ENCODE results near the gene BORCS8.

DNA sequence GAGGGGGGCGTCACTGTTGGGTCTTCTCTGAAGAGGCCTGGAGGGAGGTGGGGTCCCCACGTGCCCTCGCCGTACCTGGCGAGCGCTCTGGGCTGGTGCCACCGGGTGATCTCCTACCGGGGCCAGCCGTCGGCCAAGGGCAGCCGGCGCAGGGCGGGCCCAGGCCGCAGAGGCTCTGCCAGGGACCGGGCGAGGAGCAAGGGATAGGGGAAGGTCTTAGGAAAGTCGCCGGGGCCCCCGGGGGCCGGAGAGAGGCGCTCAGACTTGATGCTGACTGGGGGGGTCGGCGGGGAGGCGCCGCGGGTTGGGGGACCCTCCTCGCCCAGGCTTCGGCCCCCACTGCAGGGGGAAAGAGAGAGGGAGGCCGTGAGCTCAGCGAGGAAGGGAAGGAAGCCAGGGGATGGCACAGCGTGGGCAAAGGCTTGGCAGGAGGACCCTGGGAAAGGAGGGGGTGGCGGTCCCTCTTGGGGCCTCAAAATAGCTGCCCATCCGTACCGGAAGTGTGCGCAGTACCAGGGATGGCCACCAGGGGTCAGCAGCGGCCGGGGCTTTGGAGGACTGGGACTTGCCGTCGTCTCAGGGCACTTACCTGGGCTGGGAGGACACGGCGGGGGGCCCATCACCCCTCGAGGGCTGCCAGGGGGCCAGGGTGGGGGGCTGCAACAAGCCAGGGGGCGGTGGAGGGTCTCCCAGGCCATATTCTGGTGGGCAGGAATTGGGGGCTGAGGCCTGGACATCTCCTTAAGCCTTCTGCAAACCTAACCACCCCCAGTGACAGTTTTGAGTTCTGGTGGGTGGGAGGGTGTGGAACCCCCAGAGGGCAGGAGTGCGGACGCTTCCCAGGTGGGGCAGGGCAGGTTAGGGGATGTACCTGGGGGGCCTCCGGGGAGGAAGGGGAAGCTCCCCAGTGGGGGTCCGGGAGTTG lies 46.0 kb downstream of the BORCS8 start:
- TF ChIP-seq, protein P1, sequence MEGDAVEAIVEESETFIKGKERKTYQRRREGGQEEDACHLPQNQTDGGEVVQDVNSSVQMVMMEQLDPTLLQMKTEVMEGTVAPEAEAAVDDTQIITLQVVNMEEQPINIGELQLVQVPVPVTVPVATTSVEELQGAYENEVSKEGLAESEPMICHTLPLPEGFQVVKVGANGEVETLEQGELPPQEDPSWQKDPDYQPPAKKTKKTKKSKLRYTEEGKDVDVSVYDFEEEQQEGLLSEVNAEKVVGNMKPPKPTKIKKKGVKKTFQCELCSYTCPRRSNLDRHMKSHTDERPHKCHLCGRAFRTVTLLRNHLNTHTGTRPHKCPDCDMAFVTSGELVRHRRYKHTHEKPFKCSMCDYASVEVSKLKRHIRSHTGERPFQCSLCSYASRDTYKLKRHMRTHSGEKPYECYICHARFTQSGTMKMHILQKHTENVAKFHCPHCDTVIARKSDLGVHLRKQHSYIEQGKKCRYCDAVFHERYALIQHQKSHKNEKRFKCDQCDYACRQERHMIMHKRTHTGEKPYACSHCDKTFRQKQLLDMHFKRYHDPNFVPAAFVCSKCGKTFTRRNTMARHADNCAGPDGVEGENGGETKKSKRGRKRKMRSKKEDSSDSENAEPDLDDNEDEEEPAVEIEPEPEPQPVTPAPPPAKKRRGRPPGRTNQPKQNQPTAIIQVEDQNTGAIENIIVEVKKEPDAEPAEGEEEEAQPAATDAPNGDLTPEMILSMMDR (IDR thresholded peaks at IDR 0.05): peak; percentile 85 to 99 (median 94)
- no peak for TF ChIP-seq POLR2A (IDR thresholded peaks at IDR 0.05)

All from prostate gland (tissue), 2 donors.